SK-N-SH treated with all-trans-retinoic acid at 6 μM for 48 hours (cell line): ENCODE data around the gene METRNL.

Experiments used
- CSDC2 ChIP-seq: fragments of 250-450 bp; sonication (Bioruptor Pico); IDR thresholded peaks from 2 replicates; pipeline ENCODE4 v1.5.0; 2020; ENCODE audit warnings: mild to moderate bottlenecking, moderate library complexity
- ESRRG ChIP-seq: fragments of 250-450 bp; sonication (Bioruptor Pico); IDR thresholded peaks from 2 replicates; pipeline ENCODE4 v1.6.1; 2021; ENCODE audit warnings: mild to moderate bottlenecking
- GLIS3 ChIP-seq: fragments of 250-450 bp; sonication (Bioruptor Pico); IDR thresholded peaks from 2 replicates; pipeline ENCODE4 v1.5.0; 2020; ENCODE audit warnings: mild to moderate bottlenecking, moderate library complexity
- ISL1 ChIP-seq: fragments of 250-450 bp; sonication (Bioruptor Pico); IDR thresholded peaks from 2 replicates; pipeline ENCODE4 v2.1.2; 2022; ENCODE audit warnings: mild to moderate bottlenecking, moderate library complexity
- PATZ1 ChIP-seq: fragments of 250-450 bp; sonication (Bioruptor Pico); IDR thresholded peaks from 2 replicates; pipeline ENCODE4 v1.8.0; 2020; ENCODE audit warnings: mild to moderate bottlenecking, moderate library complexity, borderline replicate concordance
- ZC3H10 ChIP-seq: fragments of 250-450 bp; sonication (Bioruptor Pico); IDR thresholded peaks from 2 replicates; pipeline ENCODE4 v1.5.1; 2021; ENCODE audit warnings: mild to moderate bottlenecking, moderate library complexity

DNA sequence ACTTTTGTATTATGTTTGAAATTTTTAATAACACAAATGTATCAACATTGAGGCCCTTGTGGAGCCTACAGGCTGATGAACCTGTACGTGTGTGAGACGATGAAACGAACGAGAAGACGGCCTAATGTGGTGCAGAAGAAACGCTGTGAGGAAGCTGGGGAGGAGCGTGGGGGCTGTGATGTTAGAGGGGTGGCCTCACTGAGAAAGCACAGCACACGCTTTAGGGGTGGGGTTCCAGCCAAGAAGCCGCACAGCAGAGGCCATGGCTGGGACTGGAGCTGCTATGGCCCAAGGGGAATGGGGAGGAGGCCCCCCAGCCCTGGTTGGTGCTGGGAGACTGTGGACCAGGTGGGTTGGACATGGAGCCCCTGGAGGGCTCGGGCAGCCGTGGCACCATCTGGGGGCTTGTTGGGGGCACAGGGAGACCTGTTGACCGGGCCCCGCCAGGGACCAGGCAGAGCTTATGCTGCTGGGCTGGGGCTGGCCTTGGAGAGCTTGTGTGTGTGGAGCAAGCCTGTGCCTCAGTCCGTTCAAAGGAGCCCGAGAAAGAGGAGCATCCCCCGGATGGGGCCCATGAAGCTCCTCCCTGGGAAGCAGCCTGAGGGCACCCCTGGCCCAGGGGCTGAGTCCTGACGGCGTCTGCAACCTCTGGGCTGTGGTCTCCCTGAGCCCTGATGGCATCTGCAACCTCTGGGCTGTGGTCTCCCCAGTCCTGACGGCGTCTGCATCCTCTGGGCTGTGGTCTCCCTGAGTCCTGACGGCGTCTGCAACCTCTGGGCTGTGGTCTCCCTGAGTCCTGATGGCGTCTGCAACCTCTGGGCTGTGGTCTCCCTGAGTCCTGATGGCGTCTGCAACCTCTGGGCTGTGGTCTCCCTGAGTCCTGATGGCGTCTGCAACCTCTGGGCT, 44.7 kb downstream of the METRNL start:
- TF ChIP-seq ISL1 (CRISPR knock-in tag) (no peak), PATZ1 (CRISPR knock-in tag) (no peak), CSDC2 (CRISPR knock-in tag) (no peak), ZC3H10 (CRISPR knock-in tag) (no peak), GLIS3 (CRISPR knock-in tag) (no peak), ESRRG (CRISPR knock-in tag) (no peak)
